HEK293T (cell line): ENCODE results near the gene SEMA5A.

Experiments
- ARNT ChIP-seq: fragments of 450-650 bp; IDR thresholded peaks from 2 replicates; pipeline ENCODE4 v1.6.1; 2017; ENCODE audit warnings: mild to moderate bottlenecking
- BHLHE40 ChIP-seq: fragments of 450-650 bp; IDR thresholded peaks from 2 replicates; pipeline ENCODE4 v1.6.1; 2016; ENCODE audit warnings: mild to moderate bottlenecking, moderate library complexity, borderline replicate concordance
- ELF4 ChIP-seq: fragments of 450-650 bp; IDR thresholded peaks from 2 replicates; pipeline ENCODE4 v1.6.1; 2017; ENCODE audit warnings: antibody characterized with exemption
- FOXA1 ChIP-seq: fragments of 450-650 bp; IDR thresholded peaks from 2 replicates; pipeline ENCODE4 v1.6.1; 2016; ENCODE audit warnings: mild to moderate bottlenecking
- FOXK2 ChIP-seq: fragments of 450-650 bp; IDR thresholded peaks from 2 replicates; pipeline ENCODE4 v1.6.1; 2016; ENCODE audit warnings: mild to moderate bottlenecking
- FOXM1 ChIP-seq: fragments of 450-650 bp; IDR thresholded peaks from 2 replicates; pipeline ENCODE4 v1.6.1; 2017; ENCODE audit warnings: mild to moderate bottlenecking, borderline replicate concordance
- HDGF ChIP-seq: fragments of 450-650 bp; IDR thresholded peaks from 2 replicates; pipeline ENCODE4 v1.6.1; 2017; ENCODE audit warnings: antibody characterized with exemption, borderline replicate concordance
- L3MBTL2 ChIP-seq: fragments of 450-650 bp; conservative IDR thresholded peaks from 2 replicates; pipeline ENCODE4 v1.6.1; 2016; ENCODE audit warnings: mild to moderate bottlenecking
- NFRKB ChIP-seq: fragments of 450-650 bp; IDR thresholded peaks from 2 replicates; pipeline ENCODE4 v1.6.1; 2016; ENCODE audit warnings: mild to moderate bottlenecking, moderate library complexity
- PKNOX1 ChIP-seq: fragments of 450-650 bp; IDR thresholded peaks from 2 replicates; pipeline ENCODE4 v1.6.1; 2016
- SP1 ChIP-seq: fragments of 450-650 bp; IDR thresholded peaks from 2 replicates; pipeline ENCODE4 v1.6.1; 2017
- TARDBP ChIP-seq: fragments of 450-650 bp; IDR thresholded peaks from 2 replicates; pipeline ENCODE4 v1.6.1; 2016

- TF ChIP-seq NFRKB = no peak
- no peak for TF ChIP-seq FOXK2
- TF ChIP-seq SP1 = no peak
- no peak for TF ChIP-seq ELF4
- TF ChIP-seq PKNOX1 = no peak
- TF ChIP-seq HDGF = no peak
- no peak for TF ChIP-seq BHLHE40
- no peak for TF ChIP-seq FOXA1
- TF ChIP-seq L3MBTL2 = no peak
- TF ChIP-seq FOXM1 = no peak
- TF ChIP-seq ARNT = no peak
- no peak for TF ChIP-seq TARDBP
Observed at GRCh38 chr5:9342161-9342787, 203.6 kb downstream of the SEMA5A start.
